Left ventricle myocardium inferior (tissue), 1 donor: Measurements from ENCODE around the gene UHRF1. TPM values are rescaled to one million over a fixed set of nuclear protein-coding genes. Genes with fewer than 3 reads are reported as not detected.
"Not testable (repeated sequence)": the region's sequence is repeated elsewhere in the genome, so short reads cannot be mapped to it uniquely, and the experiment has no call there.

Experiments used
- DNase-seq: peaks from one replicate; pipeline ENCODE4 v3.0.0-alpha.2; 2020
- H3K27ac ChIP-seq: fragments of 200-600 bp; replicated peaks from 2 replicates; pipeline ENCODE4 v1.8.0; 2021
- H3K27me3 ChIP-seq: fragments of 200-600 bp; 2 replicates; pipeline ENCODE4 v1.8.0; 2021; ENCODE audit warnings: low read depth
- H3K36me3 ChIP-seq: fragments of 200-600 bp; 2 replicates; pipeline ENCODE4 v1.8.0; 2021
- H3K4me1 ChIP-seq: fragments of 200-600 bp; 2 replicates; pipeline ENCODE4 v1.8.0; 2021
- H3K4me3 ChIP-seq: fragments of 200-600 bp; 2 replicates; pipeline ENCODE4 v1.8.0; 2021; ENCODE audit warnings: mild to moderate bottlenecking, moderate library complexity
- H3K9me3 ChIP-seq: fragments of 200-600 bp; replicated peaks from 2 replicates; pipeline ENCODE4 v1.8.0; 2021
- CTCF ChIP-seq: fragments of 200-600 bp; IDR thresholded peaks from 2 replicates; pipeline ENCODE4 v1.8.0; 2021; ENCODE audit warnings: antibody characterized with exemption, mild to moderate bottlenecking, borderline replicate concordance
- intact Hi-C: fragments of 100-400 bp; cut with micrococcal nuclease; formaldehyde crosslinking; loops from one replicate; pipeline ENCODE4 v1.11.0; 2022
- total RNA-seq: library from RNA; stranded (reverse); fragmentation: NEBNext Ultra II Directional; extraction: Animal tissue kit (Norgen Biotek cat#: 25700); gene quantifications from one replicate; pipeline ENCODE4 v1.2.1, GENCODE V29; 2021
- donor health status: DM: no; HTN: yes; CAD: no; lungs with severe emphysema.

Gene UHRF1
- total RNA-seq, 1 donor from 2014 or later, result 1.3 TPM

GRCh38 chr19:4933528-4933927 is 24.2 kb downstream of the UHRF1 start:
- no peaks in the 10 kb centered on the region for H3K36me3 ChIP-seq
- no peak for TF ChIP-seq CTCF
- no peaks in the 10 kb centered on the region for H3K27me3 ChIP-seq
- no peak overlapping the region for H3K4me3 ChIP-seq
- no peaks in the 10 kb centered on the region for H3K9me3 ChIP-seq
- intact Hi-C loops, result no loop called here
- H3K4me1 ChIP-seq, result no peaks in the 10 kb centered on the region
- H3K27ac ChIP-seq, result no peak overlapping the region
- no peak for DNase-seq

GRCh38 chr19:4935444-4935843 is 26.1 kb downstream of the UHRF1 start:
- Histone ChIP-seq H3K4me3 (no peak overlapping the region), H3K4me1 (no peaks in the 10 kb centered on the region), H3K27ac (no peak overlapping the region), H3K9me3 (no peaks in the 10 kb centered on the region), H3K27me3 (no peaks in the 10 kb centered on the region), H3K36me3 (no peaks in the 10 kb centered on the region)
- no peak for TF ChIP-seq CTCF
- DNase-seq, result no peak
- intact Hi-C loops, result no loop called here

- Histone ChIP-seq H3K4me3 (no peak overlapping the region), H3K27ac (no peak overlapping the region), H3K4me1 (no peaks in the 10 kb centered on the region), H3K27me3 (no peaks in the 10 kb centered on the region), H3K9me3 (no peaks in the 10 kb centered on the region), H3K36me3 (no peaks in the 10 kb centered on the region)
- DNase-seq, result no peak
- intact Hi-C loops, result no loop called here
- TF ChIP-seq CTCF, result no peak
These were observed 27.8 kb downstream of the UHRF1 start for GRCh38 chr19:4937060-4937459.

GRCh38 chr19:4938461-4938860 is 29.2 kb downstream of the UHRF1 start:
- H3K27ac ChIP-seq, DNase-seq, H3K36me3 ChIP-seq, H3K27me3 ChIP-seq, H3K4me1 ChIP-seq, H3K4me3 ChIP-seq, intact Hi-C loops, H3K9me3 ChIP-seq: not testable (repeated sequence)

- DNase-seq, result no peak
- intact Hi-C loops, result no loop called here
These were observed 30.2 kb downstream of the UHRF1 start for GRCh38 chr19:4939466-4939865.

GRCh38 chr19:4941638-4942169 is 32.4 kb downstream of the UHRF1 start:
- intact Hi-C loops, H3K27ac ChIP-seq: not testable (repeated sequence)

More at GRCh38 chr19:4939466-4939865, 30.2 kb downstream of the UHRF1 start:
- no peak for TF ChIP-seq CTCF
- Histone ChIP-seq H3K27me3 (no peaks in the 10 kb centered on the region), H3K27ac (no peak overlapping the region), H3K4me3 (no peak overlapping the region), H3K9me3 (no peaks in the 10 kb centered on the region), H3K36me3 (no peaks in the 10 kb centered on the region), H3K4me1 (no peaks in the 10 kb centered on the region)

GRCh38 chr19:4950650-4951049 is 41.3 kb downstream of the UHRF1 start:
- H3K27ac ChIP-seq, H3K36me3 ChIP-seq, DNase-seq, H3K27me3 ChIP-seq, H3K4me1 ChIP-seq, H3K4me3 ChIP-seq, intact Hi-C loops, H3K9me3 ChIP-seq: not testable (repeated sequence)

More at GRCh38 chr19:4941638-4942169, 32.4 kb downstream of the UHRF1 start:
- DNase-seq, H3K27me3 ChIP-seq, H3K9me3 ChIP-seq, H3K36me3 ChIP-seq, H3K4me1 ChIP-seq, H3K4me3 ChIP-seq: not testable (repeated sequence)
